K562 (cell line): ENCODE measurements around the gene WNT7B. TPM values are rescaled to one million over a fixed set of nuclear protein-coding genes. Genes with fewer than 3 reads are reported as not detected.

ENCODE experiments used
- ESRRA ChIP-seq: fragments of 450-650 bp; IDR thresholded peaks from 2 replicates; pipeline ENCODE4 v1.6.1; 2014; ENCODE audit warnings: low read depth, mild to moderate bottlenecking, moderate library complexity, borderline replicate concordance
- GABPB1 ChIP-seq: sonication (generic); formaldehyde crosslinking; IDR thresholded peaks from 2 replicates; pipeline ENCODE4 v1.8.0; 2022; ENCODE audit warnings: mild to moderate bottlenecking, missing genetic modification reagents
- HIVEP1 ChIP-seq: fragments of 250-450 bp; sonication (Bioruptor Pico); IDR thresholded peaks from 2 replicates; pipeline ENCODE4 v1.4.0; 2020; ENCODE audit warnings: mild to moderate bottlenecking
- HMG20B ChIP-seq: fragments of 250-450 bp; sonication (Bioruptor Pico); IDR thresholded peaks from 2 replicates; pipeline ENCODE4 v1.5.0; 2021; ENCODE audit warnings: mild to moderate bottlenecking
- NUFIP1 ChIP-seq: fragments of 450-650 bp; IDR thresholded peaks from 2 replicates; pipeline ENCODE4 v1.6.1; 2018; ENCODE audit not compliant: partially characterized antibody
- PHF20 ChIP-seq: fragments of 450-650 bp; IDR thresholded peaks from 2 replicates; pipeline ENCODE4 v1.6.1; 2018; ENCODE audit not compliant: partially characterized antibody
- RBM22 ChIP-seq: fragments of 200-400 bp; formaldehyde crosslinking; IDR thresholded peaks from 2 replicates; pipeline ENCODE4 v1.6.1; 2018; ENCODE audit warnings: low read length, low read depth; ENCODE audit not compliant: poor library complexity, severe bottlenecking
- SPI1 ChIP-seq: IDR thresholded peaks from 2 replicates; pipeline ENCODE4 v1.6.1; 2011; ENCODE audit warnings: low read depth, low read length, control low read depth, borderline replicate concordance
- SREBF1 ChIP-seq: fragments of 150-350 bp; IDR thresholded peaks from 2 replicates; pipeline ENCODE4 v1.6.1; 2014; ENCODE audit warnings: antibody characterized with exemption, low read depth, low read length, borderline replicate concordance
- SUPT5H ChIP-seq: fragments of 450-650 bp; IDR thresholded peaks from 2 replicates; pipeline ENCODE4 v1.6.1; 2016
- TAF9B ChIP-seq: fragments of 450-650 bp; IDR thresholded peaks from 2 replicates; pipeline ENCODE4 v1.6.1; 2018; ENCODE audit warnings: mild to moderate bottlenecking; ENCODE audit not compliant: partially characterized antibody
- TBP ChIP-seq: optimal IDR thresholded peaks from 2 replicates; pipeline ENCODE3; 2011; ENCODE audit warnings: low read depth, low read length, improper control_type of control experiment
- TEAD2 ChIP-seq: fragments of 450-650 bp; IDR thresholded peaks from 2 replicates; pipeline ENCODE4 v1.6.1; 2016; ENCODE audit warnings: missing genetic modification characterization, control low read depth, missing compliant biosample characterization
- THRAP3 ChIP-seq: fragments of 450-650 bp; IDR thresholded peaks from 2 replicates; pipeline ENCODE4 v1.6.1; 2016; ENCODE audit warnings: mild to moderate bottlenecking, inconsistent platforms, borderline replicate concordance
- XRCC4 ChIP-seq: IDR thresholded peaks from one replicate; pipeline ENCODE4 v1.6.1; 2011; ENCODE audit not compliant: insufficient read depth, insufficient read length; ENCODE audit errors: extremely low read depth
- ZBTB17 ChIP-seq: fragments of 450-650 bp; formaldehyde crosslinking; IDR thresholded peaks from 2 replicates; pipeline ENCODE4 v1.4.0; 2020; ENCODE audit warnings: mild to moderate bottlenecking
- ZNF3 ChIP-seq: fragments of 250-450 bp; sonication (Bioruptor Pico); IDR thresholded peaks from 2 replicates; pipeline ENCODE4 v1.5.0; 2021; ENCODE audit warnings: mild to moderate bottlenecking, moderate library complexity
- ZNF431 ChIP-seq: sonication (generic); formaldehyde crosslinking; IDR thresholded peaks from 2 replicates; pipeline ENCODE4 v1.8.0; 2022; ENCODE audit warnings: mild to moderate bottlenecking, missing genetic modification reagents
- ZNF584 ChIP-seq: fragments of 200-800 bp; sonication (Bioruptor generic); IDR thresholded peaks from 2 replicates; pipeline ENCODE4 v1.6.1; 2016; ENCODE audit warnings: low read depth, mild to moderate bottlenecking, missing genetic modification characterization, missing compliant biosample characterization
- ZNF699 ChIP-seq: fragments of 250-450 bp; sonication (Bioruptor Pico); IDR thresholded peaks from 2 replicates; pipeline ENCODE4 v1.8.0; 2021; ENCODE audit warnings: mild to moderate bottlenecking, moderate library complexity; ENCODE audit not compliant: insufficient replicate concordance
- ZNF785 ChIP-seq: fragments of 250-450 bp; sonication (Bioruptor Pico); IDR thresholded peaks from 2 replicates; pipeline ENCODE4 v1.4.0; 2020; ENCODE audit warnings: mild to moderate bottlenecking
- polyA plus RNA-seq, 8 experiments: library from polyadenylated mRNA; depleted of rRNA in 4 of 8; stranded (reverse) in 5 of 8; unstranded in 3 of 8; fragments of >200 nt; fragmentation: Nextera tagmentation in 2 of 8; fragmentation: Illumina TruSeq in 1 of 8; extraction: Ambion mirVana in 2 of 8; extraction: Trizol in 1 of 8; gene quantifications; 2 replicates each; pipeline versions ENCODE4 v1.2.1 to v1.2.3, GENCODE V29; 2011 to 2014; ENCODE audit warnings: inconsistent platforms in 1 of 8, missing spikeins in 1 of 8
- total RNA-seq, 7 experiments: library from RNA; depleted of rRNA in 6 of 7; stranded (reverse); fragments of >200 nt in 6 of 7; fragmentation: Illumina TruSeq in 2 of 7; extraction: Trizol in 2 of 7; gene quantifications; 2 replicates each; pipeline versions ENCODE4 v1.2.1 to v1.2.3, GENCODE V29; 2011 to 2021; ENCODE audit warnings: low replicate concordance in 1 of 7
- TF ChIP-seq, protein P1 (sequence below): sonication (generic); formaldehyde crosslinking; IDR thresholded peaks from 2 replicates; pipeline ENCODE4 v1.8.0; 2022; ENCODE audit warnings: mild to moderate bottlenecking, missing genetic modification reagents, borderline replicate concordance
- TF ChIP-seq, protein P2 (sequence below): conservative IDR thresholded peaks from 2 replicates; pipeline ENCODE4 v1.6.1; 2011; ENCODE audit warnings: low read depth, mild to moderate bottlenecking, low read length; ENCODE audit not compliant: control insufficient read depth
- TF ChIP-seq, protein P3 (sequence below), 2 experiments: fragments of 200-800 bp in 1 of 2; sonication (Bioruptor generic) in 1 of 2; sonication (generic) in 1 of 2; formaldehyde crosslinking in 1 of 2; IDR thresholded peaks in 1 of 2; conservative IDR thresholded peaks in 1 of 2; 2 replicates each; pipeline versions ENCODE4 v1.5.0 to v1.6.1; 2016 to 2020; ENCODE audit warnings: missing compliant biosample characterization in 1 of 2, missing genetic modification characterization in 1 of 2, missing genetic modification reagents in 1 of 2

Gene WNT7B
- total and polyA plus RNA-seq, 9 of the 15 experiments (the other 6 are each of a cell fraction or from before 2014, with no cell fraction given) = not detected

DNA sequence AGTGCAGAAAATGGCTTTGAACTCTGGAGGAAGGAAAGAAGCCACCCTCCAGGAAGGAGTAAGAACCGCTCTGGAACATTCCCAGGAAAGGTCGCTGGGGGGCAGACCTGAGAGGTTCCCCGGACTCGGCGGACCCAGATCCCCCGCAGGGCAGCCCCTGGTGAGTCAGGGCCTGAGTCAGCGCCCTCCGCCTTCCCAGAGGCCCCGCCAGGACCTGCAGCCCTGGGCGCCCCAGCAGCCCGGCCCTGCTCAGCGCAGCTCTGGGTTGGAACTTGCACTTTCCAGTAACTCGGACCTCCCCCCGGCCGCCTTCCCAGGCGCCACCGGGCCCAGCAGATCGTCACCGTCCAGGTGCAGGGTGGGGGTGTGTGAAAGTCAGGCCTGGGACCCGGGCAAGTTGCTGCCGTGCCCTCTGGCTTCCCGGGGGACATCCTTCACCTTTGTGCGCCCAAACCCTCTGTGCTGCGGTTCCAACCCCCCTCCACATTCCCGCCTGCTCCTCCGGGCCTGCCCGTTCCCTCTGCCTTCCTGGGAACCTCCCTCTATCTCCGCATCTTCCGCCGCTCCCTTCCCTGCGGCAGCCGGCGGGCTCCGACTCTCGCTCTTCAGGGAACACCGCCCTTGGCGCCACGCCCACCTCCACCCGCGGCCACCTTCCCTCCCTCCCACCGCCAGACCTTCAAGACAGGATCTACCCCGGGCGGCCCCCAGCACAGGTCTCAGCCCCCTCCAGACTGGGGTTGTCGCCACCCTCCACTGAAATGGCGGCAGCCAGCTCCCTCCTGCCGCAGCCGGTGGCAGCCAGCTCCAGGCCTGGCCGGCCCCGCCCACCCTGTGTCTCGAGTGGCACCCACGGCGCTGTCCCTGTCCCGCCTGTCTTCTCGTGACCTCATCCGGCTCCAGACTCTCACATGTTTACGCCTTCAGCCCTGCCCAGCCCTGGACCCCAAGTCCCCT is 36.8 kb upstream of the WNT7B start (continued):
- TF ChIP-seq, protein P1, sequence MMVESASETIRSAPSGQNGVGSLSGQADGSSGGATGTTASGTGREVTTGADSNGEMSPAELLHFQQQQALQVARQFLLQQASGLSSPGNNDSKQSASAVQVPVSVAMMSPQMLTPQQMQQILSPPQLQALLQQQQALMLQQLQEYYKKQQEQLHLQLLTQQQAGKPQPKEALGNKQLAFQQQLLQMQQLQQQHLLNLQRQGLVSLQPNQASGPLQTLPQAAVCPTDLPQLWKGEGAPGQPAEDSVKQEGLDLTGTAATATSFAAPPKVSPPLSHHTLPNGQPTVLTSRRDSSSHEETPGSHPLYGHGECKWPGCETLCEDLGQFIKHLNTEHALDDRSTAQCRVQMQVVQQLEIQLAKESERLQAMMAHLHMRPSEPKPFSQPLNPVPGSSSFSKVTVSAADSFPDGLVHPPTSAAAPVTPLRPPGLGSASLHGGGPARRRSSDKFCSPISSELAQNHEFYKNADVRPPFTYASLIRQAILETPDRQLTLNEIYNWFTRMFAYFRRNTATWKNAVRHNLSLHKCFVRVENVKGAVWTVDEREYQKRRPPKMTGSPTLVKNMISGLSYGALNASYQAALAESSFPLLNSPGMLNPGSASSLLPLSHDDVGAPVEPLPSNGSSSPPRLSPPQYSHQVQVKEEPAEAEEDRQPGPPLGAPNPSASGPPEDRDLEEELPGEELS (CRISPR knock-in tag) = 0 out of 2 replicates have a peak, but pooled peaks have one; percentile 20
- TF ChIP-seq ZNF431 (CRISPR knock-in tag) (no peak), ZNF584 (CRISPR knock-in tag) (no peak), THRAP3 (no peak), ZBTB17 (CRISPR knock-in tag) (no peak), XRCC4 (no peak), SPI1 (no peak), NUFIP1 (no peak), TEAD2 (tag) (no peak), ZNF3 (CRISPR knock-in tag) (no peak), TBP (peak; percentile 45), HIVEP1 (CRISPR knock-in tag) (no peak), ZNF785 (no peak), ZNF699 (CRISPR knock-in tag) (no peak), PHF20 (peak; percentile 34), HMG20B (CRISPR knock-in tag) (no peak), TAF9B (no peak), GABPB1 (peak; percentile 72; the same call in 1 of the 2 replicates), SREBF1 (no peak), SUPT5H (peak; percentile 72; the same call in 1 of the 2 replicates), ESRRA (no peak), RBM22 (no peak)
- TF ChIP-seq, protein P2, sequence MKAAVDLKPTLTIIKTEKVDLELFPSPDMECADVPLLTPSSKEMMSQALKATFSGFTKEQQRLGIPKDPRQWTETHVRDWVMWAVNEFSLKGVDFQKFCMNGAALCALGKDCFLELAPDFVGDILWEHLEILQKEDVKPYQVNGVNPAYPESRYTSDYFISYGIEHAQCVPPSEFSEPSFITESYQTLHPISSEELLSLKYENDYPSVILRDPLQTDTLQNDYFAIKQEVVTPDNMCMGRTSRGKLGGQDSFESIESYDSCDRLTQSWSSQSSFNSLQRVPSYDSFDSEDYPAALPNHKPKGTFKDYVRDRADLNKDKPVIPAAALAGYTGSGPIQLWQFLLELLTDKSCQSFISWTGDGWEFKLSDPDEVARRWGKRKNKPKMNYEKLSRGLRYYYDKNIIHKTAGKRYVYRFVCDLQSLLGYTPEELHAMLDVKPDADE = 0 out of 2 replicates have a peak, but pooled peaks have one; percentile 43
- TF ChIP-seq, protein P3, sequence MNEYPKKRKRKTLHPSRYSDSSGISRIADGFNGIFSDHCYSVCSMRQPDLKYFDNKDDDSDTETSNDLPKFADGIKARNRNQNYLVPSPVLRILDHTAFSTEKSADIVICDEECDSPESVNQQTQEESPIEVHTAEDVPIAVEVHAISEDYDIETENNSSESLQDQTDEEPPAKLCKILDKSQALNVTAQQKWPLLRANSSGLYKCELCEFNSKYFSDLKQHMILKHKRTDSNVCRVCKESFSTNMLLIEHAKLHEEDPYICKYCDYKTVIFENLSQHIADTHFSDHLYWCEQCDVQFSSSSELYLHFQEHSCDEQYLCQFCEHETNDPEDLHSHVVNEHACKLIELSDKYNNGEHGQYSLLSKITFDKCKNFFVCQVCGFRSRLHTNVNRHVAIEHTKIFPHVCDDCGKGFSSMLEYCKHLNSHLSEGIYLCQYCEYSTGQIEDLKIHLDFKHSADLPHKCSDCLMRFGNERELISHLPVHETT (CRISPR knock-in tag; conservative IDR thresholded peaks at IDR 0.05 in 1 of 2, IDR thresholded peaks at IDR 0.05 in 1 of 2) = no peak
